OCI-LY1 (cell line): ENCODE measurements around the gene TF.

ENCODE experiments used
- CTCF ChIP-seq: fragments of 200-600 bp; sonication (generic), shearing (Covaris generic); IDR thresholded peaks from 2 replicates; pipeline ENCODE4 v1.5.1; 2017; ENCODE audit warnings: mild to moderate bottlenecking, antibody characterized with exemption, low read length, moderate library complexity, mixed read lengths
- EZH2 ChIP-seq: fragments of 200-600 bp; sonication (generic), shearing (Covaris generic); IDR thresholded peaks from 2 replicates; pipeline ENCODE4 v1.8.0; 2017; ENCODE audit warnings: borderline replicate concordance, mixed run types, mild to moderate bottlenecking, antibody characterized with exemption, low read length, moderate library complexity, mixed read lengths

- TF ChIP-seq EZH2, result no peak
- no peak for TF ChIP-seq CTCF
Observed at GRCh38 chr3:133779626-133780203, 33.5 kb downstream of the TF start.
